GM20000 (cell line): ENCODE measurements around the gene COL27A1.

Experiments used
- DNase-seq: peaks from one replicate; pipeline ENCODE4 v3.0.0; 2012; ENCODE audit warnings: low spot score
- TF ChIP-seq, protein P1 (sequence below): IDR thresholded peaks from 2 replicates; pipeline ENCODE4 v1.5.1; 2012; ENCODE audit warnings: mild to moderate bottlenecking, control low read depth; ENCODE audit errors: extremely low read depth, missing control alignments

Gene COL27A1

DNA sequence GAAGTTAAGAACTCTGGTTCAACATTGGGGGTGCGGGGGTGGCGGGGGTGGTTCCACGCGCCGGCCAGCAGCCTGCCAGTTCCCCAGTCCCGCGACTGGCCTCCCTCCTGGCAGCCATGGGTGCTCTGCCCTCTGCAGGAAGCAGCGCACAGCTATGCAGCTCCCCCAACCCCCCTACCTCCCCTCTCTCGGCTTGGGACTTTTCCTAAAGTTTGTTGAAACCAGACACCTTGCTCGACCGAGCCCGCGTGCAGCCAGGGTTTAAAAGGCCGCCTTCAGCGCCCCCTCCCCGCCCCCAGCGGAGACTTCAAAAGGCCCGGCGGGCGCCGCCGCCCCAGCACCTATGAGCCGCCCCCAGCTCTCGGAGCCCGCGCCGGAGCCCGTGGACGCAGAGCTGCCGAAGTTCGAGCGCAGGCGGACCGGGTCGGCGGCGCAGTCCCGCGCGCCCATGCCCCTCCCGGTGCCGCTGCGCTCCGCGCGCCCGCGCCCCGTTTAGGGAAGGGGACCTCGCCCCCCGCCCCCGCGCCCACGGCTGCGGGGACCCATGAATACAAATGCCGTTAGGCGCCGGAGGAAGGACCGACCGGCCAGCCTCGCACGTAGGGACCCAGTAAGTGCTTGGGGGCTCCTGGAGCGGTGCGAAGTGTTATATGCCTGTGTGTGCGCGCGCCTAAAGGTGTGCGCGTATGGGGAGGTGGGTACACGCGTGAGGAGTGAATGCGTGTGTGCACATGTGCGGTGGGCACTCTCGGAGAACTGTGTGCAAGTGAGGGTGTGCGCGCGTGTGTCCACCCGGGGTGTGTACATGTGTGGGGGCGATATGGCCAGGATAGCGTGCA is 1.4 kb upstream of the COL27A1 start:
- DNase-seq: no peak
- TF ChIP-seq, protein P1, sequence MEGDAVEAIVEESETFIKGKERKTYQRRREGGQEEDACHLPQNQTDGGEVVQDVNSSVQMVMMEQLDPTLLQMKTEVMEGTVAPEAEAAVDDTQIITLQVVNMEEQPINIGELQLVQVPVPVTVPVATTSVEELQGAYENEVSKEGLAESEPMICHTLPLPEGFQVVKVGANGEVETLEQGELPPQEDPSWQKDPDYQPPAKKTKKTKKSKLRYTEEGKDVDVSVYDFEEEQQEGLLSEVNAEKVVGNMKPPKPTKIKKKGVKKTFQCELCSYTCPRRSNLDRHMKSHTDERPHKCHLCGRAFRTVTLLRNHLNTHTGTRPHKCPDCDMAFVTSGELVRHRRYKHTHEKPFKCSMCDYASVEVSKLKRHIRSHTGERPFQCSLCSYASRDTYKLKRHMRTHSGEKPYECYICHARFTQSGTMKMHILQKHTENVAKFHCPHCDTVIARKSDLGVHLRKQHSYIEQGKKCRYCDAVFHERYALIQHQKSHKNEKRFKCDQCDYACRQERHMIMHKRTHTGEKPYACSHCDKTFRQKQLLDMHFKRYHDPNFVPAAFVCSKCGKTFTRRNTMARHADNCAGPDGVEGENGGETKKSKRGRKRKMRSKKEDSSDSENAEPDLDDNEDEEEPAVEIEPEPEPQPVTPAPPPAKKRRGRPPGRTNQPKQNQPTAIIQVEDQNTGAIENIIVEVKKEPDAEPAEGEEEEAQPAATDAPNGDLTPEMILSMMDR: no peak

DNA sequence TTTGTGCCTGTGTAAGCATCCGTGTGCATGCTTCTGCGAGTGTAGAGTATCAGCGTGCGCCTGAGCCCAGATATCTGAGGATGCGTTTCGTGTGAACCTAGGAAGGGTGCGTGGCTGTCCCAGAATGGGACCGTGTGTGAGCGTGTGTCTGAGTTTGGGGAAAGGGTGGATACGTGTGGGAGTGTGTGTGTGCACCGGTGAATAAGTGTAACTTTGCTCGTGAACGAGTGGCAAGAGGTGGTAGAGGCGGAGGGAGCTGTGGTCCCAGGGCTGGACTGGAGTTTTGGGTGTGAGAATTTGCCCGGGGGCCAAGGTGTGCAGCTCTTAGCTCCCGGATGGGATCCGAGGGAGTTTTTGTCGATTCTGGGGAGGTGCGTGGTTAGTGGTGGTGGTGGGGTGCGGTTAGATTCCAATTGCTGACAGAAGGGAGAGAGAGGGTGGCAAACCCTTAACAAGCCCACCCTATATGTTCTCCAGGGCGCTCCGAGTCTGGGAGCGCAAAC is 686 bp upstream of the COL27A1 start:
- TF ChIP-seq, protein P1: no peak
- no peak for DNase-seq

DNA sequence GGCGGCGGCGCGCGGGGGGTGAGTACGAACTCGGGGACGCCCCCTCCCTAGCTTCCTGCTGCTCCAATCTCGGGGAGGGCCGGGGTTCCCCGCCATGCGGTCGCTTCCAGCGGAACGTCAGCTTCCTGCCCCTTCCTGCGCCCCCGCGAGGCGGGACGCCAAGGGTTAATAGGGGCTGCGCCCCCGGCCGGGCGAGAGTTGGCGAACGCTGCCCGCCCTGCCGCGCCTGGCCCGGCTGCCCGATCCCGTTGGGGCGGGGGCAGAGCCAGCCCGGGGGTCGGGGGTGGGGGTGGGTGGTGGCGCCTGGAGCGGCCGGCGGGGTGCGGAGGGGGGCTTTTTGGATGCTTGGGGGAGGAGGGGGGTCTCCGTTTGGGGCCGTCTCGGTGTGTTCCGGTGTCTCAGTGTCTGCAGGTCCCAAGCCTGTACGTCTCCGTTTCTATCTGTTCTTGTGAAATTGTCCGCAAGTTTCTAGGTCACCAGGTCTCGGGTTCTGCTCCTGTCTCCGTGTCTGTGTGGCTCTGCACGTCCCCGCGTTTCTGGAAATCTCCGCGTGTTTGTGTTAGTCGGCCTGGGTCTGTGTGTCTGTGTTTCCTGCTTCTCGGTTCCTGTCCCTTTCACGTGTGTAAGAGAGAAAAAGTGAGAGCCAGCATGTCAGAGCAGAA is 789 bp downstream of the COL27A1 start:
- DNase-seq: no peak
- TF ChIP-seq, protein P1: no peak

DNA sequence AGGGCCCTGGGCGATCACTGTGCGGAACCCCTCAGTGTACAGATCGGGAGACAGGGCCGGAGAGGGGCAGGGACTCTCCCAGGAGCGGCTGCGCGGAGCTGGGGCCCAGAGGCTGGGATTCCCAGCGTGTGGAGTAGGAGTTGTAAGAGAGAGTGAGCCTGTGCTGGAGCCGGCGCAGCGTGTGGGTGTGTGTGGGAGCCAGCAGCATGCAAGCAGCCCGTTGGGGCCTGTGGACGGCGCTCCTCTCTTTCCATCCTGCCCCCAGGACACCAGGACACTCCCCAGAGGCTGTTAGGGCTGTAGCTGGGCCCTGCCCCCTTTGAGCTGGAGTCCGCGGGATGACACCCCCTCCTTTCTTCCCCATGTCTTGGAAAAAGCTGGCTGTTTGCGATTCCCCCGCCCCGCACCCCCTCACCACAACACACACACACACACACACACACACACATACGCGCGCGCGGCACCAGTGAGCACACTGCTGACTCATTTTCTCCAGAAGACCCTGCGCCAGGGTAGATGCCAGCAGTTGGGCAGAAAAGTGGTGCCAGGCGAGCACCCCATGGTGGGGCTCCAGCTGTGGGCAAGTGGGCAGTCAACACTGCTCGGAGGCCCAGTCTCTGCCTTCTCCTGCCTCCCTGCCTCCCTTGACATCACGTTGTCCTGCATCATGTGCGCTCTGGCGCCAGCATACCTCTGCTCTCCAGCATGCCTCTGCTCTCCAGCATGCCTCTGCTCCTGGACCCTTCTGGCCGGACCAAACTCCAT is 1.5 kb downstream of the COL27A1 start:
- TF ChIP-seq, protein P1: no peak
- no peak for DNase-seq

DNA sequence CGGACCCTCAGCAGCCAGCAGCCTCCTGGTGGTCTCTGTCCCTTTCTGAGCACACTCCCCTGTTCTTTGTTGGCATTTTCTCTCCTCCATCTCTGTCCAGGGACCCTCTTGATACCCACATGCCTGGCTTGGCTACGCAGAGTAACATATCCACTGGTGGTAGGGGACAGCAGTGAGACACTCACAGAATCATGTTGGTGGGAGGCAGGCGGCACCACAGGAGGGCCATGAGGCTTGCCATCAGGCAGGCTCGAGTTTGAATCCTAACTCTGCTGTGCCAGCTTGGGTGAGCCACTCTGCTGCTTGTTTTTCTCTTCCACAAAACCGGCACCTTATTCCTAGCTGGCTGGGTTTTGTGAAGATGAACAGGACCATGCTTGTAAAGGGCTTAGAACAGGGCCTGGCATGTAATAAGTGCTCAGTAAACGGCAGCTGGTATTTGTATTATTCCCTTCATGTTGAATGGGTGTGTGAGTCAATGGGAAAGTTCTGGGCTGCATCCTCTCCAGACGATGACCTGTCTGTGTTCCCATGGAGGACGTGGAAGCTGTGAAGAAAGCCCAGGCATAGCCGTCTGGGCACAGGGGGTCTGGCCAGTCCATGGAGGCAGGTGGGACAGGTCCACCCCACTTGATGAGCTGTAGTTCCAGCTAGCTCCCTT is 2.3 kb downstream of the COL27A1 start:
- DNase-seq: no peak
- TF ChIP-seq, protein P1: no peak

DNA sequence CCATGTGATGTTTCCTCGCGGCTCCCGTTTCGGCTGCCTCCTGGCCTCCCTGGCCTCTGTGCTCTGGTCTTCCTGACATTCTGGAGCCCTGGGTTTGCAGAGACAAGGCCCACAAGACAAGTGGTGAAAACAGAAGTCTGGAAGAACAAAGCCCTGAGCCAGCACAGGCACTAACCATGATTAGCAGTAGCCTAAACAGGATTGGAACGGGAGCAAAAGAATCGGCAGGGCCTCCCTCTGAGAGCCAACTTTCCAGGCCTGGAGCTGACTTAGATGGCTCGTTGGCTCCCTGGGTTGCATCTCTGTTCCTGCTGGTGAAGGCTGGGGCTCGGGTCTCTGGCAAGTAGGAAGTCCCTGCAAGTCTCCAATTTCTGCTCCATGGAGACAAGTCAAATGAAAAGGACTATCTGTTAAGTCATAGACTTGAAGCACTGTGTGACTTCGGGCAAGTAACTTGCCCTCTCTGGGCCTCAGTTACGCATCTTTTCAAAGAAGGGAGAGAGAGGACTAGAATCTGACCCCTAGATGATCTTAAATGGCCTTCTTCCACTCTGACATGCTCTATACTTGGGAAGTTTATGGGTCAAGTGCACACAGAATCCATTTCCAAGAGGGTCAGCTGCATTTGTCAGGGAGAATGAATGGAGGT is 3.3 kb downstream of the COL27A1 start:
- TF ChIP-seq, protein P1: no peak
- no peak for DNase-seq
